ENCODE data around the gene OR6N2. TPM values are rescaled to one million over a fixed set of nuclear protein-coding genes. Genes with fewer than 3 reads are reported as not detected.

OR6N2 gene
- polyA plus RNA-seq (2013, experiment 1 of 2) = not detected
- not detected for polyA plus RNA-seq (2013, experiment 2 of 2)

DNA sequence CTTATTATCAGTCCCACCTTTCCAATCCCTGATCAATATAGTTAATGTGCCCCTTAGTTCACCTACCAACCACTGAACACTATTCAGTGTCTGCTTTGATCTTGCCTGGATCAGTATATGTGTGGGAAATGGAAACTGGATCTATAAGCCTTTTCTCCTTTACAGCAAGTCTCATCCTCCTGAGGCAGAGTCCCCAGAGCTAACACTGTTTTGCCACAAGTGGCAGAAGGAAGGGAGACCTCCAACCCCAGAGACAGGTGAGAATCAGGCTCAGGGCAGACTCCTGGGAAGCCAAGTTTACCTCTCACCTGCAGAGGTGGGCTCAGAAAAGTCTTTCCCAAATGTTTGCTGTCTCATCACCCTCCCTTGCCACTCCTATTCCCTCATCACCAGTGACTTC is at the start of gene OR6N2:
OR6N2 (minus strand) TSS at position 101 of the 400 bp plus-strand sequence. CDS start 3,569 bp downstream, outside the sequence.
- Histone ChIP-seq H3K27me3 (ENCODE audit: insufficient read depth, low read length) (no peaks in the 10 kb centered on the region), H3K4me1 (ENCODE audit: insufficient read depth, low read length) (no peaks in the 10 kb centered on the region), H3K36me3 (ENCODE audit: insufficient read depth, low read length) (no peaks in the 10 kb centered on the region), H3K4me3 (ENCODE audit: low read length) (no peak within 1 kb of the TSS), H3K27ac (ENCODE audit: low read depth, low read length) (no peak within 1 kb of the TSS), H3K9ac (ENCODE audit: low read depth, low read length) (no peak within 1 kb of the TSS), H3K9me3 (ENCODE audit: insufficient read depth, low read depth, low read length) (no peaks in the 10 kb centered on the region)

DNA sequence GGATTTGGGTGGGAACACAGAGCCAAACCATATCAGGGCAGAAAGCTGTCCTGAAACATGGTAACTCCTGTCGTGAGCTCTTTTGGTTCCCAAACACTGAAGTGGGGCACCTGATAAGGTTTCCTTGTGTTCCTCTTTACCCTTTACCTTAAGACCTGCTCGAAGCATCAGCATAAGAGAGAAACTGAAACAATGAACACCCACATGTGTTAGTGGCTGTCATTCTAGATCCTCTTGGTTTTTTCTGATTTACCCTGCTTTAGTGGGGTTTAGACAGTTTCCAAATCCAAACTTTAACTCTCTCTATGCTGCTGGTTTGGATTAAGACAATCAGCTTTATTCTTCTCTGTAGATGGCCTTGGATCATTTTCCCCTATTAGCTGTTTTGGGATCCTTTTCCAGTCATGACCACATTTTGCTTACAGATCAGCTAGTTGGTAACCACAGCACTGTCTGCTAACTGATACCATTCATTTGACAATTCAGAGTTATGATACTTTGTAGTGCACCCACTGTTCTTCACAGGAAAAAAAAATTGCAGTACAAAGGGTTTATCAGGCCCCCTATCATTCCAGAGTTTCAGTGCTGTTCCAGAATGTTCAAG is 49.2 kb upstream of the OR6N2 start:
- peaks cover 10% of the 10 kb centered on the region for H3K9me3 ChIP-seq (ENCODE audit: insufficient read depth, low read depth, low read length)
- no peak overlapping the region for H3K4me3 ChIP-seq (ENCODE audit: low read length)
- no peaks in the 10 kb centered on the region for H3K27me3 ChIP-seq (ENCODE audit: insufficient read depth, low read length)
- no peak overlapping the region for H3K9ac ChIP-seq (ENCODE audit: low read depth, low read length)
- no peak overlapping the region for H3K27ac ChIP-seq (ENCODE audit: low read depth, low read length)
- no peaks in the 10 kb centered on the region for H3K4me1 ChIP-seq (ENCODE audit: insufficient read depth, low read length)
- WGBS = 94% methylated on average over 2 of the region's 2 CpGs
- H3K36me3 ChIP-seq (ENCODE audit: insufficient read depth, low read length) = no peaks in the 10 kb centered on the region

DNA sequence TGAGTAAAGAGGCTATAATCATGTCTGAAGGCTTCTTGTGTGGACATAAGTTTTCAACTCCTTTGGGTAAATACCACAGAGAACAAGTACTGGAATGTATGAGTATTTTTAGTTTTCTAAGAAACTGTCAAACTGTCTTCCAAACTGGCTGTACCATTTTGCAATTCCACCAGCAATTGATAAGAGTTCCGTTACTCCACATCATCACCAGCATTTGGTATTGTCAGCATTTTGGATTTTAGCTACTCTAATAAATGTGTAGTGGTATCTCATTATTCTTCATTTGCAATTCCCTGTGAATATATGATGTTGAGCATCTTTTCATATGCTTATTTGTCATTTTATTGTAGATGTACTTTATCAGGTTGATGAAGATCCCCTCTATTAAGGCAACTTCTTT is 40.7 kb upstream of the OR6N2 start:
- no CpG with 5 or more reads among the region's 1 CpG for WGBS
- Histone ChIP-seq H3K4me1 (ENCODE audit: insufficient read depth, low read length) (no peaks in the 10 kb centered on the region), H3K36me3 (ENCODE audit: insufficient read depth, low read length) (no peaks in the 10 kb centered on the region)

DNA sequence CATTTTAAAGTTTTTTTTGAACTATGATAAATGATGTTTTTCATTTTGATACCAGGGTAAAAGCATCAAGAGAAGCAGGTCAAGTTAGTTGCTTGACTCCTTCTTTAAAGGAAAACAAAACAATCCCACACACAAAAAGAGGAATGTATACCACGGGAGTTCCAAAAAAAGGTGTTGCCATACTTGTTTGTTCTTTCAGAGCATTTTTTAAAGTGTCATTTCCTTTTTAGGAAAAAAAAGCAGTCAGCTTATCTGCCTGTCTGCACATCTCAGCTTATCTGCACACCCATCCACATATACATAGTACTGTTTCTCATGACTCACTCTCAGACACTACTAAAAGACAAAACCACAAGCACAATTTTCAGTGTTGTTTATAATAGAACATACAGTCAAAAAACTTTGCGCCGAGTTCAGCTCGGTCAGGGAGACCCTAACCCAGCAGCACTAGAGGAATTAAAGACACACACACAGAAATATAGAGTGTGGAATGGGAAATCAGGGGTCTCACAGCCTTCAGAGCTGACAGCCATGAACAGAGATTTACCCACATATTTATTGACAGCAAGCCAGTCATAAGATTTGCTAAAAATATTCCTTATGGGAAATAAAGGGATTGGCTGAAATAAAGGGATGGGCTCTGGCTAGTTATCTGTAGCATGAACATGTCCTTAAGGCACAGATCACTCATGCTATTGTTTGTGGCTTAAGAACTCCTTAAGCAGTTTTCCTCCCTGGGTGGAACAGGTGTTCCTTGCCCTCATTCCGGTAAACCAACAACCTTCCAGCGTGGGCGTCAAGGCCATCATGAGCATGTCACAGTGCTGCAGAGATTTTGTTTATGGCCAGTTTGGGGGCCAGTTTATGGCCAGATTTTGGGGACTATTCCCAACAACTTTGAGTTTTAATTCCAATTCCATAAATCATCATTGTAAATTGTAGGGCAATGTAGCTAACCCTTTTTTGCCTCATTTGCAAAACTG is 38.7 kb upstream of the OR6N2 start:
- no peak overlapping the region for H3K27ac ChIP-seq (ENCODE audit: low read depth, low read length)
- WGBS = 85% methylated on average over 4 of the region's 7 CpGs
- H3K4me1 ChIP-seq (ENCODE audit: insufficient read depth, low read length) = no peaks in the 10 kb centered on the region
- no peaks in the 10 kb centered on the region for H3K36me3 ChIP-seq (ENCODE audit: insufficient read depth, low read length)
- no peak overlapping the region for H3K4me3 ChIP-seq (ENCODE audit: low read length)
- H3K27me3 ChIP-seq (ENCODE audit: insufficient read depth, low read length) = no peaks in the 10 kb centered on the region
- no peak overlapping the region for H3K9ac ChIP-seq (ENCODE audit: low read depth, low read length)
- no peaks in the 10 kb centered on the region for H3K9me3 ChIP-seq (ENCODE audit: insufficient read depth, low read depth, low read length)

More for the DNA sequence above, 40.7 kb upstream of the OR6N2 start:
- no peak overlapping the region for H3K4me3 ChIP-seq (ENCODE audit: low read length)
- no peak overlapping the region for H3K9ac ChIP-seq (ENCODE audit: low read depth, low read length)
- H3K9me3 ChIP-seq (ENCODE audit: insufficient read depth, low read depth, low read length) = no peaks in the 10 kb centered on the region
- H3K27me3 ChIP-seq (ENCODE audit: insufficient read depth, low read length) = no peaks in the 10 kb centered on the region
- no peak overlapping the region for H3K27ac ChIP-seq (ENCODE audit: low read depth, low read length)

- Histone ChIP-seq H3K27ac (ENCODE audit: low read depth, low read length) (no peak overlapping the region), H3K4me3 (ENCODE audit: low read length) (no peak overlapping the region), H3K27me3 (ENCODE audit: insufficient read depth, low read length) (no peaks in the 10 kb centered on the region), H3K36me3 (ENCODE audit: insufficient read depth, low read length) (no peaks in the 10 kb centered on the region), H3K4me1 (ENCODE audit: insufficient read depth, low read length) (no peaks in the 10 kb centered on the region), H3K9ac (ENCODE audit: low read depth, low read length) (no peak overlapping the region), H3K9me3 (ENCODE audit: insufficient read depth, low read depth, low read length) (no peaks in the 10 kb centered on the region)
- WGBS = no CpG with 5 or more reads among the region's 1 CpG
Observed at GRCh38 chr1:158818975-158819431, 38.0 kb upstream of the OR6N2 start.

- no peaks in the 10 kb centered on the region for H3K9me3 ChIP-seq (ENCODE audit: insufficient read depth, low read depth, low read length)
- 91% methylated on average over 1 of the region's 1 CpG for WGBS
- H3K4me1 ChIP-seq (ENCODE audit: insufficient read depth, low read length) = no peaks in the 10 kb centered on the region
- H3K36me3 ChIP-seq (ENCODE audit: insufficient read depth, low read length) = no peaks in the 10 kb centered on the region
- no peak overlapping the region for H3K4me3 ChIP-seq (ENCODE audit: low read length)
- H3K9ac ChIP-seq (ENCODE audit: low read depth, low read length) = no peak overlapping the region
- no peaks in the 10 kb centered on the region for H3K27me3 ChIP-seq (ENCODE audit: insufficient read depth, low read length)
- H3K27ac ChIP-seq (ENCODE audit: low read depth, low read length) = no peak overlapping the region
Observed at GRCh38 chr1:158818560-158818959, 37.6 kb upstream of the OR6N2 start.

GRCh38 chr1:158814970-158815369 is 34.0 kb upstream of the OR6N2 start:
- H3K36me3 ChIP-seq (ENCODE audit: insufficient read depth, low read length) = no peaks in the 10 kb centered on the region
- no peak overlapping the region for H3K9ac ChIP-seq (ENCODE audit: low read depth, low read length)
- no peaks in the 10 kb centered on the region for H3K4me1 ChIP-seq (ENCODE audit: insufficient read depth, low read length)
- WGBS = no CpG with 5 or more reads among the region's 1 CpG
- no peak overlapping the region for H3K4me3 ChIP-seq (ENCODE audit: low read length)
- no peaks in the 10 kb centered on the region for H3K9me3 ChIP-seq (ENCODE audit: insufficient read depth, low read depth, low read length)
- H3K27ac ChIP-seq (ENCODE audit: low read depth, low read length) = no peak overlapping the region
- H3K27me3 ChIP-seq (ENCODE audit: insufficient read depth, low read length) = no peaks in the 10 kb centered on the region

GRCh38 chr1:158813164-158813563 is 32.2 kb upstream of the OR6N2 start:
- Histone ChIP-seq H3K9me3 (ENCODE audit: insufficient read depth, low read depth, low read length) (no peaks in the 10 kb centered on the region), H3K4me3 (ENCODE audit: low read length) (no peak overlapping the region), H3K9ac (ENCODE audit: low read depth, low read length) (no peak overlapping the region), H3K27me3 (ENCODE audit: insufficient read depth, low read length) (no peaks in the 10 kb centered on the region), H3K4me1 (ENCODE audit: insufficient read depth, low read length) (no peaks in the 10 kb centered on the region), H3K27ac (ENCODE audit: low read depth, low read length) (no peak overlapping the region), H3K36me3 (ENCODE audit: insufficient read depth, low read length) (no peaks in the 10 kb centered on the region)
- WGBS = 83% methylated on average over 2 of the region's 3 CpGs

- Histone ChIP-seq H3K27ac (ENCODE audit: low read depth, low read length) (no peak overlapping the region), H3K4me3 (ENCODE audit: low read length) (no peak overlapping the region)
- WGBS = 100% methylated on average over 2 of the region's 2 CpGs
Observed at GRCh38 chr1:158812336-158812735, 31.3 kb upstream of the OR6N2 start.

GRCh38 chr1:158810311-158810710 is 29.3 kb upstream of the OR6N2 start:
- no peak overlapping the region for H3K9ac ChIP-seq (ENCODE audit: low read depth, low read length)
- H3K9me3 ChIP-seq (ENCODE audit: insufficient read depth, low read depth, low read length) = no peaks in the 10 kb centered on the region
- no peak overlapping the region for H3K4me3 ChIP-seq (ENCODE audit: low read length)
- WGBS = 94% methylated on average over 4 of the region's 4 CpGs
- no peaks in the 10 kb centered on the region for H3K27me3 ChIP-seq (ENCODE audit: insufficient read depth, low read length)
- no peaks in the 10 kb centered on the region for H3K36me3 ChIP-seq (ENCODE audit: insufficient read depth, low read length)
- H3K4me1 ChIP-seq (ENCODE audit: insufficient read depth, low read length) = no peaks in the 10 kb centered on the region
- no peak overlapping the region for H3K27ac ChIP-seq (ENCODE audit: low read depth, low read length)

More at GRCh38 chr1:158812336-158812735, 31.3 kb upstream of the OR6N2 start:
- no peak overlapping the region for H3K9ac ChIP-seq (ENCODE audit: low read depth, low read length)
- H3K27me3 ChIP-seq (ENCODE audit: insufficient read depth, low read length) = no peaks in the 10 kb centered on the region
- H3K9me3 ChIP-seq (ENCODE audit: insufficient read depth, low read depth, low read length) = no peaks in the 10 kb centered on the region
- no peaks in the 10 kb centered on the region for H3K4me1 ChIP-seq (ENCODE audit: insufficient read depth, low read length)
- H3K36me3 ChIP-seq (ENCODE audit: insufficient read depth, low read length) = no peaks in the 10 kb centered on the region

GRCh38 chr1:158809862-158810261 is 28.9 kb upstream of the OR6N2 start:
- Histone ChIP-seq H3K4me1 (ENCODE audit: insufficient read depth, low read length) (no peaks in the 10 kb centered on the region), H3K4me3 (ENCODE audit: low read length) (no peak overlapping the region), H3K9ac (ENCODE audit: low read depth, low read length) (no peak overlapping the region), H3K9me3 (ENCODE audit: insufficient read depth, low read depth, low read length) (no peaks in the 10 kb centered on the region), H3K27ac (ENCODE audit: low read depth, low read length) (no peak overlapping the region), H3K36me3 (ENCODE audit: insufficient read depth, low read length) (no peaks in the 10 kb centered on the region), H3K27me3 (ENCODE audit: insufficient read depth, low read length) (no peaks in the 10 kb centered on the region)
- whole genome bisulfite sequencing = 95% methylated on average over 5 of the region's 5 CpGs

Data from HUES64 (cell line).